HFFc6 (cell line): ENCODE results near the gene TYSND1. TPM values are rescaled to one million over a fixed set of nuclear protein-coding genes. Genes with fewer than 3 reads are reported as not detected.
A peak's percentile ranks its signal among the peaks of the same experiment; 100 is the strongest.

Experiments
- DNase-seq: peaks from one replicate; pipeline ENCODE4 v3.0.0-alpha.2; 2018
- H3K27ac Mint-ChIP-seq: 2 replicates; pipeline ENCODE4 v1.8.0; 2020; ENCODE audit warnings: mild to moderate bottlenecking, mixed read lengths
- H3K27me3 Mint-ChIP-seq: 2 replicates; pipeline ENCODE4 v1.8.0; 2021; ENCODE audit warnings: mild to moderate bottlenecking, moderate library complexity, mixed read lengths; ENCODE audit not compliant: insufficient read depth
- H3K36me3 Mint-ChIP-seq: 2 replicates; pipeline ENCODE4 v1.8.0; 2021; ENCODE audit warnings: low read depth, mixed read lengths
- H3K4me1 Mint-ChIP-seq: 2 replicates; pipeline ENCODE4 v1.8.0; 2020; ENCODE audit warnings: low read depth, mixed read lengths
- H3K4me3 Mint-ChIP-seq: 2 replicates; pipeline ENCODE4 v1.8.0; 2020; ENCODE audit warnings: mild to moderate bottlenecking, moderate library complexity, mixed read lengths
- H3K9me3 Mint-ChIP-seq: 2 replicates; pipeline ENCODE4 v1.8.0; 2020; ENCODE audit warnings: mild to moderate bottlenecking, mixed read lengths
- total RNA-seq, 6 experiments: library from RNA; stranded (reverse); fragmentation: NEBNext Ultra II Directional; extraction: Animal tissue kit (Norgen Biotek cat#: 25700); gene quantifications; 2 replicates in 1 of 6; 3 replicates in 5 of 6; pipeline ENCODE4 v1.2.3, GENCODE V29; 2021
- TF ChIP-seq, protein P1 (sequence below): fragments of 200-600 bp; sonication (generic); IDR thresholded peaks from 2 replicates; pipeline ENCODE4 v1.5.0; 2021; ENCODE audit warnings: antibody characterized with exemption, mild to moderate bottlenecking

Gene TYSND1
- total RNA-seq, 6 experiments from 2014 or later, result 4.6 to 5.7 (median 4.9) TPM

DNA sequence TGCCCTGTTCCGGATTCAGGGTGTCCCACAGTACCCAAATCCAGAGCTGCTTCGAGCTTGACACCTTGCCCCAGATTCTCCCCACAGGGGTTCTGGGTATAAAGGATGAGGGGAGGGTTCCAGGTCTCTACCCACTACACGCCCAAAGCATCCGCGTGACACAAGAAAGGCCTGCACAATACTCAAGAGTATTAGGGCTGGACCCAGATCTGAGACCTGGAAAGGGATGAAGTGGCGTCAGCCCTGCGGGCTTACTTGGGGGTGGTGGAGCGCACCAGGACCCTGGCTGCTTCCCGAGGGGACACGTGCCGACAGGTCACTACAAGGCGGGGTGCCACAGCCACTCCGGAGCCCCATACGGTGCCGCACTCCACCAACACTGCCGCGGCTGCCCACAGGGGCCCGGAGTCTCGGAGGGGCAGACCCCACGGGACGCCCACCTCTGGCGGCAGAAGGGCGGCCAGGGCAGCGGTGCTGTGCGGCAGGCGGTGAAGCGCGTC is 1.3 kb downstream of the TYSND1 start:
- Mint-ChIP-seq H3K27me3 (no peaks in the 10 kb centered on the region), H3K4me1 (peaks cover 34% of the 10 kb centered on the region), H3K36me3 (peaks cover 18% of the 10 kb centered on the region), H3K27ac (peak overlapping the region; percentile 67), H3K4me3 (peak overlapping the region; percentile 78), H3K9me3 (no peaks in the 10 kb centered on the region)
- DNase-seq, result no peak
- TF ChIP-seq, protein P1, sequence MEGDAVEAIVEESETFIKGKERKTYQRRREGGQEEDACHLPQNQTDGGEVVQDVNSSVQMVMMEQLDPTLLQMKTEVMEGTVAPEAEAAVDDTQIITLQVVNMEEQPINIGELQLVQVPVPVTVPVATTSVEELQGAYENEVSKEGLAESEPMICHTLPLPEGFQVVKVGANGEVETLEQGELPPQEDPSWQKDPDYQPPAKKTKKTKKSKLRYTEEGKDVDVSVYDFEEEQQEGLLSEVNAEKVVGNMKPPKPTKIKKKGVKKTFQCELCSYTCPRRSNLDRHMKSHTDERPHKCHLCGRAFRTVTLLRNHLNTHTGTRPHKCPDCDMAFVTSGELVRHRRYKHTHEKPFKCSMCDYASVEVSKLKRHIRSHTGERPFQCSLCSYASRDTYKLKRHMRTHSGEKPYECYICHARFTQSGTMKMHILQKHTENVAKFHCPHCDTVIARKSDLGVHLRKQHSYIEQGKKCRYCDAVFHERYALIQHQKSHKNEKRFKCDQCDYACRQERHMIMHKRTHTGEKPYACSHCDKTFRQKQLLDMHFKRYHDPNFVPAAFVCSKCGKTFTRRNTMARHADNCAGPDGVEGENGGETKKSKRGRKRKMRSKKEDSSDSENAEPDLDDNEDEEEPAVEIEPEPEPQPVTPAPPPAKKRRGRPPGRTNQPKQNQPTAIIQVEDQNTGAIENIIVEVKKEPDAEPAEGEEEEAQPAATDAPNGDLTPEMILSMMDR, result no peak

DNA sequence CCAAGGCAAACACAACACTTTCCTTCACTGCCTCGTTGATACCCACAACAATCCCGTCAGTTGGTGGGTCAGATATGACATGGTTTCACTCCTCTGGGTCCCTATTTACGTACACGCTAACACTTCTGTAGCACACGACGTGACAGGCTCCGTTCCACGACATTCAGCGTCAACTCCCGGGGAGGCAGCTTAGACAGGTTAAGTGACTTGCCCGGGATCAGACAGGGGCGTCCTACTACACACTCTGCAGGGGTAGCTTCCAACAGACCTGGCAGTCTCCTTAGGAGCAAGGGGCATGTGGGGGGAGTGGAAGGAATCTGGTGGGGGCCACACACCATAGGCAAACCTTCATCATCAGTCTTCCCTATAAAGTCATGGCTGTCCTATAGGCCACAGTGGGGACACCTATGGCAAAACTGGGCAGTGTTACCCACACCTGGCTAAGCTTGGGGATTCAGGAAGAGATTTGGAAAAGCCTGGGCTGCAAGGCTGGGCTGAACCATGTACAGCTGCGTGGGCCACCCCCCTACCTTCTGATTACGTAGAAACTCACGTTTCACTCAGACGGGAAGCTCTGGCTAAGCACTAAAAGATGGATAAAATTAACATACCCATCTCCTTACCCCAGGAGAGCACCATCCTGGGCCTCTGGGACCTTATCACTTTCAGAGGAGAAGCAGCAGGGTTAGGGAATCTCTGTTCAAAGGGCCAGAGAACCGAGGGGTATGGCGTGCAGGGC is 2.0 kb downstream of the TYSND1 start:
- Mint-ChIP-seq H3K9me3 (no peaks in the 10 kb centered on the region), H3K36me3 (peaks cover 15% of the 10 kb centered on the region), H3K4me3 (peak overlapping the region; percentile 78; the same call in 1 of the 2 replicates), H3K27ac (peak overlapping the region; percentile 67), H3K4me1 (peaks cover 28% of the 10 kb centered on the region), H3K27me3 (no peaks in the 10 kb centered on the region; the same call in 1 of the 2 replicates)
- no peak for DNase-seq
- TF ChIP-seq, protein P1, result no peak

DNA sequence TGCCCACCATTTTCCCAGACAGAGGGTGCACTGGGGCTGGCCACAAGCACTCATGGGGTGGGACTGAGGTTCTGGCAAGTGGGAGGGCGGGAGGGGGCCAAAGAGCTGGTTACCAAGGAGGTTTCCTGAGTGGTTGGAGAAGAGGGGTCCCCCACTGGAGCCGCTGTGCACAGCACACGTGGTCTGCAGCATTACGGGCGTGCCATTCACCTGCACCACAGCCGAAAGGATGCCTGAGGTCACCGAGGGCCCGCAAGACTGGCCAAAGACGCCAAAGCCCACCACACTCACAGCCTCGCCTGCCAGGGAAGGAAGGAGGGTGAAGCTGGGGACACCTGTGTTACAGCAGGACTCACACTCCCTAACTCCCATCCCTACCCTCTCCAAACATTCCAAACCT is 3.9 kb downstream of the TYSND1 start:
- TF ChIP-seq, protein P1, result no peak

DNA sequence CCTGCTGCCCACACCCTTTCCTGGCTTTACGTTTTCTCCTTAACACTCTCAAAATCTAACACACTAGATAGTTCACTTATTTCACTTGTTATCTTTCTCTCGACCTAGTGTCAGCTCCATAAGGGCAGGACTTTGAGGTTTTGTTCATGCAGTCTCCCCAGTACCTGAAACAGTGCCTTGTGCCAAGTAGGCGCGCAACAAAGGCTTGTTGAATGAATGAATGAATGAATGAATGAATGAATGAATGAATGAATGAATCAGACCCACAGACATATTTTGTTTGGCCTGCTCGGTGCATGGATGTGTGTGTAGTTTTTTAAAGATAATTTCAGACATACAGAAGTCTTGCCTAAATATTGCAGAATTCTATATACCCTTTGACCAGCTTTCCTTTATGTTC is 6.2 kb downstream of the TYSND1 start:
- Mint-ChIP-seq H3K4me1 (peaks cover 5% of the 10 kb centered on the region), H3K4me3 (no peak overlapping the region), H3K27me3 (no peaks in the 10 kb centered on the region; the same call in 1 of the 2 replicates), H3K27ac (no peak overlapping the region), H3K36me3 (peaks cover 15% of the 10 kb centered on the region), H3K9me3 (no peaks in the 10 kb centered on the region)
- TF ChIP-seq, protein P1, result no peak
- no peak for DNase-seq

More for the DNA sequence above, 3.9 kb downstream of the TYSND1 start:
- no peaks in the 10 kb centered on the region for H3K9me3 Mint-ChIP-seq
- H3K27ac Mint-ChIP-seq, result no peak overlapping the region
- peaks cover 17% of the 10 kb centered on the region for H3K4me1 Mint-ChIP-seq
- no peaks in the 10 kb centered on the region; the same call in 1 of the 2 replicates for H3K27me3 Mint-ChIP-seq
- H3K4me3 Mint-ChIP-seq, result no peak overlapping the region
- H3K36me3 Mint-ChIP-seq, result peaks cover 14% of the 10 kb centered on the region
- DNase-seq, result no peak

DNA sequence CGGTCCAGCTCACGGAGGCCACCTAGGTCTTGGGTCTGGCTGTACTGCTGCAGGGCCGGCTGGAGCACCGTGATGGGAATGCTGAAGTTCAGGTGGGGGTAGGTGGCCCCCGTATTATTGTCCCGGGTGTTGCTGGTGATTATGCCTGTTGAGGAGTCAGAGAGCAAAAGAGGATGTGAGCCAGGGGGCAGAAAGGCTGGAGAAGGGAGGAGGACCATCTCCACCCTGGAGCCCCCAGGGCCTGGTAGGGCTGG is 6.6 kb downstream of the TYSND1 start:
- Mint-ChIP-seq H3K4me3 (no peak overlapping the region), H3K4me1 (peaks cover 5% of the 10 kb centered on the region), H3K27ac (no peak overlapping the region), H3K27me3 (no peaks in the 10 kb centered on the region; the same call in 1 of the 2 replicates), H3K36me3 (peaks cover 15% of the 10 kb centered on the region), H3K9me3 (no peaks in the 10 kb centered on the region)
- TF ChIP-seq, protein P1, result no peak
- no peak for DNase-seq
